ENCODE data around the gene CLDN10. TPM values are rescaled to one million over a fixed set of nuclear protein-coding genes. Genes with fewer than 3 reads are reported as not detected.

The CLDN10 gene
- total RNA-seq, 3 donors from 2014 or later = 0.64 to 2.0 (median 1.0) TPM

GRCh38 chr13:95615539-95615938 lies 63.0 kb downstream of the CLDN10 start:
- no peaks in the 10 kb centered on the region for H3K36me3 ChIP-seq
- TF ChIP-seq POLR2AphosphoS5 (IDR thresholded peaks at IDR 0.05) (no peak), POLR2A (IDR thresholded peaks at IDR 0.05) (no peak)
- TF ChIP-seq, protein P1, sequence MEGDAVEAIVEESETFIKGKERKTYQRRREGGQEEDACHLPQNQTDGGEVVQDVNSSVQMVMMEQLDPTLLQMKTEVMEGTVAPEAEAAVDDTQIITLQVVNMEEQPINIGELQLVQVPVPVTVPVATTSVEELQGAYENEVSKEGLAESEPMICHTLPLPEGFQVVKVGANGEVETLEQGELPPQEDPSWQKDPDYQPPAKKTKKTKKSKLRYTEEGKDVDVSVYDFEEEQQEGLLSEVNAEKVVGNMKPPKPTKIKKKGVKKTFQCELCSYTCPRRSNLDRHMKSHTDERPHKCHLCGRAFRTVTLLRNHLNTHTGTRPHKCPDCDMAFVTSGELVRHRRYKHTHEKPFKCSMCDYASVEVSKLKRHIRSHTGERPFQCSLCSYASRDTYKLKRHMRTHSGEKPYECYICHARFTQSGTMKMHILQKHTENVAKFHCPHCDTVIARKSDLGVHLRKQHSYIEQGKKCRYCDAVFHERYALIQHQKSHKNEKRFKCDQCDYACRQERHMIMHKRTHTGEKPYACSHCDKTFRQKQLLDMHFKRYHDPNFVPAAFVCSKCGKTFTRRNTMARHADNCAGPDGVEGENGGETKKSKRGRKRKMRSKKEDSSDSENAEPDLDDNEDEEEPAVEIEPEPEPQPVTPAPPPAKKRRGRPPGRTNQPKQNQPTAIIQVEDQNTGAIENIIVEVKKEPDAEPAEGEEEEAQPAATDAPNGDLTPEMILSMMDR (IDR thresholded peaks at IDR 0.05) = no peak

DNA sequence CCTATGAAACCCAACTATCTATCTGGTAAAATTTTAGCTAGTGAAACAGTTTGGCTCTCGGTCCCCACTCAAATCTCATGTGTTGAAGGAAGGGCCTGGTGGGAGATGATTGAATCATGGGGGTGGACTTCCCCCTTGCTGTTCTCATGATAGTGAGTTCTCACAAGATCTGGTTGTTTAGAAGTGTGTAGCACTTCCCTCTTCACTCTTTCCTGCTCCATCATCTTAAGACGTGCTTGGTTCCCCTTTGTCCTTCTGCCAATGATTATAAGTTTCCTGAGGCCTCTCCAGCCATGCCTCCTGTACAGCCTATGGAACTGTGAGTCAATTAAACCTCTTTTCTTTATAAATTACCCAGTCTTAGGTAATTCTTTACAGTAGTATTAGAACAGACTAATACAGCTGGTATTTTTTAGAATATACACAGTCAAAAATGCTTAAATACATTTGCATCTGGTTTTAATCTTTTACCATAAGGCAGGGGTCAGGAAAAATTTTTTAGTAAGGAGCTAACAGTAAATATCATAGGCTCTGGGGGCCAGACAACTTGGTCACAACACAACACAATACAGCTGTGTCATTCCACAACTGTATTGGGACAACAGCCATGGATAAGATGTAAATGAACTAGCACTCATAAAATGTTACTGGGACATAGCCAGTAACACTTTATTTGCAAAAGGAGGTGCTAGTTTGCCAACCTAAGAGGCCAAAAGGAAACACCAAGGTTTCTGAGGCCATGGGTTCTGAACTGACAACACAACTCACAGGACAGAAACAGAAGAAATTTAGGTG lies 67.7 kb downstream of the CLDN10 start:
- Histone ChIP-seq H3K27me3 (no peaks in the 10 kb centered on the region), H3K4me1 (no peaks in the 10 kb centered on the region), H3K36me3 (no peaks in the 10 kb centered on the region), H3K4me3 (no peak overlapping the region), H3K27ac (no peak overlapping the region), H3K9me3 (no peaks in the 10 kb centered on the region)
- TF ChIP-seq POLR2A (IDR thresholded peaks at IDR 0.05) (no peak), POLR2AphosphoS5 (IDR thresholded peaks at IDR 0.05) (no peak)
- TF ChIP-seq, protein P1 (IDR thresholded peaks at IDR 0.05) = no peak
- DNase-seq (ENCODE audit: low spot score in 2 of 2) = no peak
- intact Hi-C loops (cut with DNase I; ENCODE audit: low total_unique reads) = loop anchor here (10.0 kb wide), 1 partner anchor 215 kb away; no protein-coding TSS in a partner anchor

More at GRCh38 chr13:95615539-95615938, 63.0 kb downstream of the CLDN10 start:
- H3K27me3 ChIP-seq = no peaks in the 10 kb centered on the region
- H3K4me1 ChIP-seq = no peaks in the 10 kb centered on the region
- H3K27ac ChIP-seq = no peak overlapping the region
- no peak for DNase-seq (ENCODE audit: low spot score in 2 of 2)
- no peak overlapping the region for H3K4me3 ChIP-seq
- H3K9me3 ChIP-seq = no peaks in the 10 kb centered on the region
- intact Hi-C loops (cut with DNase I; ENCODE audit: low total_unique reads) = no loop called here

DNA sequence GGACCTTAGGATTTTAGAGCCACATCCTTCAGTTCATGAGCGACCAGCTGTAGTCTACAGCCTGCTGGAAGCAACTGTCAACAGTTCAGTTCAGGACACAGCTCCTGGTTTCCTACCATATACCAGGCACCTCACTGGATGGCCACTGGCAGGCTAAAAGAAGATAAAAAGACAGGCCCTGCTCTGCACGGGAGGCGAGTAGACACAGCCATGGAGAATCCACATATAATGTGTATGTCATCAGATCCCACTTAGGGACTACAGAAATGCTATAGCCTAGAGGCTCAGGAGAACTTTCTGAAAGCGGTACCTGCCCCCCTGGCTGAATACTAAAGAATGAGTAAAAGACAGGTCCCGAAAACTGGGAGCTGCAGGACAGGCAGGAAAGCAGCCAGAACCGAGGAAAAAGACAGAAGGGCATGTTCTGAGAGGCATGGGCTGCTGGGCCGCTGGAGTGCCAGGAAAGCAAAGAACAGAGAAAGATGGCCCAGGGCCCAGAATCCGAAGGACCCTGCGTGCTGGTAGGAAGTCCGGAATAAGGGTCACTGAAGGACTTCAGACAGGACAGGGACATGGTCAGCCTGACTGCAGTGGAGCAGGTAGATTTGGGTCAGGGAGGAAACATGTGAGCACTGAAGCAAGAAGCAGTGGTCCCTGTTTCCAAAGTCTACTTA lies 68.4 kb downstream of the CLDN10 start:
- TF ChIP-seq, protein P1 (IDR thresholded peaks at IDR 0.05) = no peak
- TF ChIP-seq POLR2A (IDR thresholded peaks at IDR 0.05) (no peak), POLR2AphosphoS5 (IDR thresholded peaks at IDR 0.05) (no peak)
- Histone ChIP-seq H3K27ac (no peak overlapping the region), H3K4me1 (no peaks in the 10 kb centered on the region), H3K36me3 (no peaks in the 10 kb centered on the region), H3K9me3 (no peaks in the 10 kb centered on the region), H3K27me3 (no peaks in the 10 kb centered on the region), H3K4me3 (no peak overlapping the region)
- intact Hi-C loops (cut with DNase I; ENCODE audit: low total_unique reads) = loop anchor here (10.0 kb wide), 1 partner anchor 214 kb away; no protein-coding TSS in a partner anchor
- DNase-seq (ENCODE audit: low spot score in 2 of 2) = no peak

GRCh38 chr13:95623141-95623540 lies 70.6 kb downstream of the CLDN10 start:
- intact Hi-C loops (cut with DNase I; ENCODE audit: low total_unique reads) = loop anchor here (10.0 kb wide), 1 partner anchor 212 kb away; no protein-coding TSS in a partner anchor
- H3K4me1 ChIP-seq = no peaks in the 10 kb centered on the region
- H3K36me3 ChIP-seq = no peaks in the 10 kb centered on the region
- DNase-seq (ENCODE audit: low spot score in 2 of 2) = no peak
- H3K27ac ChIP-seq = no peak overlapping the region
- TF ChIP-seq, protein P1 (IDR thresholded peaks at IDR 0.05) = no peak
- no peak for TF ChIP-seq POLR2A (IDR thresholded peaks at IDR 0.05)
- no peak overlapping the region for H3K4me3 ChIP-seq
- H3K9me3 ChIP-seq = peaks cover 0 to 8% of the 10 kb centered on the region in 2 donors
- H3K27me3 ChIP-seq = no peaks in the 10 kb centered on the region

DNA sequence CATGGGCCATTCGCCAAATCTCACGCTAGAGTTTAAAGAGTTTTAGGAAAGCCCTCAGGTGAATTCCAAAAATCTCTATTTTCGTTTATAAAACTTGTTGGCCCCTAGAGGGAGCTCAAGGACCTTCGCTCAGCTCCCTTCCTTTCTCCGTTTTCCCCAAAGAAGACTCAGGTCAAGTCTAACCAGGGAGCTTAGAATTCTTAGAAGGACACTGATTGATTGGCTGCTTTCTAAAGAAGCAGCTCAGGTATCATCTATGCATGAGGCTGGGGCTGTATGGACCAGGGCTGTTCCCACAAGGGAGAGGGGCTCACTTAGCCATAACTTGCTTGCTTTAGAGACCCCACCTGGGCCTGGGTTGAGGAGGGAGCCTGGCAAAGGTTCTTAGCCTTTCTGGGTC lies 71.5 kb downstream of the CLDN10 start:
- no peak for DNase-seq (ENCODE audit: low spot score in 2 of 2)
- intact Hi-C loops (cut with DNase I; ENCODE audit: low total_unique reads) = loop anchor here (10.0 kb wide), 1 partner anchor 211 kb away; no protein-coding TSS in a partner anchor
- H3K36me3 ChIP-seq = no peaks in the 10 kb centered on the region
- no peaks in the 10 kb centered on the region for H3K27me3 ChIP-seq
- no peak overlapping the region for H3K4me3 ChIP-seq
- peaks cover 0 to 8% of the 10 kb centered on the region in 2 donors for H3K9me3 ChIP-seq
- H3K4me1 ChIP-seq = no peaks in the 10 kb centered on the region
- no peak overlapping the region for H3K27ac ChIP-seq
- TF ChIP-seq POLR2A (IDR thresholded peaks at IDR 0.05) = no peak
- TF ChIP-seq, protein P1 (IDR thresholded peaks at IDR 0.05) = peak; percentile 42 to 59 (median 51)
- no peak for TF ChIP-seq POLR2AphosphoS5 (IDR thresholded peaks at IDR 0.05)
